ENCODE data around the gene CLOCK.

Gene CLOCK

DNA sequence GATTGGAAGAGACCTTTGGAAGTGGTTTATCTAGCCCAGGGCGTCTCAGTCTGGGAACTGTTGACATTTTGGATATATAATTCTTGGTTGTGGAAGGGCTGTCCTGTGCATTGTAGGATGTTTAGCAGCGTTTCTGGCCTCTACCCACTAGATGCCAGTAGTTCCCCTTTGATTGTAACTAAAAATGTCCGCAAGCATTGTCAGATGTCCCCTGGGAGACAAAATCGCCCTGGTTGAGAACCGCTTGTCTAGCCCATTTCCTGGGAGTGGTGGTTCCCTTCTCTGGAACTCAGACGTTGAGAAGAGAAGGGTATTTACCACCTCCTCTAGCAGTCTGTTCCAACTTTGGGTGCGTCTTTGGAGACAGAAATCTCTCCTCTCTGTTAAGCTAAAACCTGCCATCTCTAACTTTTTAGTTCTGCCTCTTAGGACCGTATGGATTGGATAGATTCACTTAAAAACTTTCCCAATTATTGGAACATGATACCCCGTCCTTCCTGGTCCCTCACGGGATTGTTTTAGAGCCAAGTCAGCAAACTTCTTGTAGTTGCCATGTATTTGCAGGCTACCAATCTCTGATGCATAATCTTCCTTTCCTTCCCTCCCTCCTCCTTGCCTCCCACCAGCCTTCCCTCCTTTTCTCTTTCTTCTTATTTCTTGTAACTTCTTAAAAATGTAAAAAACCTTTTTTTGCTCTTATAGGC lies 137.1 kb downstream of the CLOCK start:
- Histone ChIP-seq H3K9me3 (no peaks in the 10 kb centered on the region), H3K27me3 (ENCODE audit: low read depth) (no peaks in the 10 kb centered on the region), H3K4me1 (no peaks in the 10 kb centered on the region), H3K4me3 (no peak overlapping the region), H3K36me3 (replicated peaks) (peaks cover 47% of the 10 kb centered on the region)
- in situ Hi-C loops (cut with MboI; ENCODE audit: low sequenced_read_pairs), result no loop called here
- peak; percentile 47 to 62 for DNase-seq (ENCODE audit: low spot score in 2 of 2)

DNA sequence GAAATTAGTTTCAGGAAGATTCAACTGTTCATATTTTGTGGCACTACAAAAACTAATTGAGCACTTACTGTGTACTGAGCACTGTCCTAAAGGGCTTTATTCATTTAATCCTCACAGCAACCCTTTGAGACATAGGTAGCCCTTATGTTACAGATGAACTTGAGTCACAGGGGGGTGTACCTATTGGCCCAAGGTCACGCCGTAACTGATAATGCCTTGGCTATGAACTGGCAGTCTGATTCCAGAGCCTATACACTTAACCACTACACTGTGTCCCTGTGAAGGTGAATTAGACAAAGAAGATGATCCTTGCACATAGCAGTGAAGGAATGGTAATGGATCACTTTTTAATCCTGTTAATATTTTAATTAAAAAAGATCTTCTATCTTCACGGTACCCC lies 138.9 kb downstream of the CLOCK start:
- in situ Hi-C loops (cut with MboI; ENCODE audit: low sequenced_read_pairs), result no loop called here
- H3K4me1 ChIP-seq, result no peaks in the 10 kb centered on the region
- H3K36me3 ChIP-seq (replicated peaks), result peaks cover 58% of the 10 kb centered on the region
- no peaks in the 10 kb centered on the region for H3K9me3 ChIP-seq
- H3K27me3 ChIP-seq (ENCODE audit: low read depth), result no peaks in the 10 kb centered on the region
- DNase-seq (ENCODE audit: low spot score in 2 of 2), result no peak
- no peak overlapping the region for H3K4me3 ChIP-seq

DNA sequence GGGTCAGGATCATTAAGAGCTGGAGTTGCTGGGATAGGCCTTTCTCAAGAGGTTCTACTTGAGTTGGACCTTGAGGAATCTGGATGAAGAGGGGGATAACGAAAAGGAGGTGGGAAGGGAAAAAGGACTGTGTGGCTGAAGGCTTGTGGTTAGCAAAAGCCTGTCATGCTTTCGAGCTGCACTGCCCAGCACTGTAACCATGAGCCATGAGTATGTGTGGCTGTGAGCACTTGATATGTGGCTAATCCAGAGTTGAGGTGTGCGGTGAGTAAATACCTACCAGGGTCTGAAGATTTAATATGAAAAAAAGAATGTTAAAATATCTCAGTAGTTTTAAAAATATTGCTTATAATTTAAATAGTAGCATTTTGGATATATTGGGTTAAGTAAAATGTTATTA lies 139.6 kb downstream of the CLOCK start:
- H3K9me3 ChIP-seq, result no peaks in the 10 kb centered on the region
- H3K36me3 ChIP-seq (replicated peaks), result peaks cover 55% of the 10 kb centered on the region
- no peak overlapping the region for H3K4me3 ChIP-seq
- in situ Hi-C loops (cut with MboI; ENCODE audit: low sequenced_read_pairs), result no loop called here
- DNase-seq (ENCODE audit: low spot score in 2 of 2), result no peak
- H3K4me1 ChIP-seq, result no peaks in the 10 kb centered on the region
- H3K27me3 ChIP-seq (ENCODE audit: low read depth), result no peaks in the 10 kb centered on the region

GRCh38 chr4:55406545-55406944 lies 140.2 kb downstream of the CLOCK start:
- Histone ChIP-seq H3K27me3 (ENCODE audit: low read depth) (no peaks in the 10 kb centered on the region), H3K36me3 (replicated peaks) (peaks cover 52% of the 10 kb centered on the region), H3K9me3 (no peaks in the 10 kb centered on the region), H3K4me3 (no peak overlapping the region), H3K4me1 (no peaks in the 10 kb centered on the region)
- no peak for DNase-seq (ENCODE audit: low spot score in 2 of 2)
- in situ Hi-C loops (cut with MboI; ENCODE audit: low sequenced_read_pairs), result no loop called here

DNA sequence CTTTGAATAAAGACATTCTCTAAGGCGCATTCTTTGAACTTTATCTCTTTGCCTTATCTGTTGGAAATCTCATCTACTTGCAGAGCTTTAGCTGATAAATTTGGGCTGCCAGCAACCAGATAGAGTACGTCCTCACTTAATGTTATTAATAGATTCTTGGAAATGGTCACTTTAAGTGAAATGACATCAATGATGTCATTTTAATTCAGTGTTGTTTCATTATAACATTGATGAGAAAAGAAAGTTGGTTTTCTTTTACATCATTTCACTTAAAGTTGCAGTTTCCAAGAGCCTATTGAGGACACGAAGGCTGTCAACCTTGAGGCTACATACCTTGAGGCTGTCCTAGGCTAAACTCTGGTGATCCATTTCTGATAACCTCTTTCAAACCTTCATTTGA lies 141.6 kb downstream of the CLOCK start:
- in situ Hi-C loops (cut with MboI; ENCODE audit: low sequenced_read_pairs), result no loop called here
- Histone ChIP-seq H3K4me1 (no peaks in the 10 kb centered on the region), H3K36me3 (replicated peaks) (peaks cover 53% of the 10 kb centered on the region)

DNA sequence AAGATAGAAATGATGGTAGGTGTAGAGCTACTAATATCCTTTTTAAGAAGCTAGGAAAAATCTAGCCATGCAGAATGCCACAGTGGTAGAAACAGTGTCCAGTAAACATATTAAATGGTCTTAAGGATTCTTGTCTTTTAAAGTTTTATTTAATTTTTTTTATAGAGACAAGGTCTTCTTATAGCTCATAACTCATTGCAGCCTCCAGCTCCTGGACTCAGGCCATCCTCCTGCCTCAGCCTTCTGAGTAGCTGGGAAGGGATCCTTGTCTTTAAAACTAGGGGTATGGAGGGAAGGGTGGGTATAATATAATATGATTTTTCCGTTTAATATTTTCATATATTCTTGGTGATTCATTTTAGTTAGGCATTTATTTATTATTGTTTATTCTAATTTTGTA lies 147.1 kb downstream of the CLOCK start:
- in situ Hi-C loops (cut with MboI; ENCODE audit: low sequenced_read_pairs), result no loop called here
- no peak for DNase-seq (ENCODE audit: low spot score in 2 of 2)
- peaks cover 15% of the 10 kb centered on the region for H3K4me1 ChIP-seq
- peaks cover 29% of the 10 kb centered on the region for H3K36me3 ChIP-seq (replicated peaks)
- H3K4me3 ChIP-seq, result no peak overlapping the region
- no peaks in the 10 kb centered on the region for H3K9me3 ChIP-seq
- H3K27me3 ChIP-seq (ENCODE audit: low read depth), result no peaks in the 10 kb centered on the region

More for the DNA sequence above, 141.6 kb downstream of the CLOCK start:
- H3K9me3 ChIP-seq, result no peaks in the 10 kb centered on the region
- no peaks in the 10 kb centered on the region for H3K27me3 ChIP-seq (ENCODE audit: low read depth)
- no peak overlapping the region for H3K4me3 ChIP-seq
- no peak for DNase-seq (ENCODE audit: low spot score in 2 of 2)

DNA sequence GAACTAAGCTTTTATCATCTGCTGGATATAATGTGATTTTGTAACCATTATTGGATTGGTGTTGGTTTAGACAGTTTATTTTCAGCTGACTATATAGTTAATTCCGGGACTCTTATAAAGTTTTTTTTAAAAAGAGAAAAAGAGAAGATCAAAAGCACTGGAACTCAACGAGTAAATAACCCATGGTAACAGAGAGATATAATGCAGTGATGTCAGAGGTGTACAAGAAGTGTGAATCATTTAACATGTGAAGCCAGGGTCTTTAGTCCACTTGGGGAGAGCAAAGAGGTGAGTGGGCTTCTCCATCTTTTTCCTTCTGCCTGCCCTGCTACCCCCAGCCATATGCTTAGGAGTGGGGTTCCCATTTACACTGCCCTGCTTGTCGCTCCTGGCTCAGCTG lies 147.7 kb downstream of the CLOCK start:
- DNase-seq (ENCODE audit: low spot score in 2 of 2), result no peak
- H3K4me3 ChIP-seq, result peak overlapping the region; percentile 58
- in situ Hi-C loops (cut with MboI; ENCODE audit: low sequenced_read_pairs), result no loop called here
- peaks cover 17% of the 10 kb centered on the region for H3K4me1 ChIP-seq
- no peaks in the 10 kb centered on the region for H3K9me3 ChIP-seq
- no peaks in the 10 kb centered on the region for H3K27me3 ChIP-seq (ENCODE audit: low read depth)
- peaks cover 24% of the 10 kb centered on the region for H3K36me3 ChIP-seq (replicated peaks)

DNA sequence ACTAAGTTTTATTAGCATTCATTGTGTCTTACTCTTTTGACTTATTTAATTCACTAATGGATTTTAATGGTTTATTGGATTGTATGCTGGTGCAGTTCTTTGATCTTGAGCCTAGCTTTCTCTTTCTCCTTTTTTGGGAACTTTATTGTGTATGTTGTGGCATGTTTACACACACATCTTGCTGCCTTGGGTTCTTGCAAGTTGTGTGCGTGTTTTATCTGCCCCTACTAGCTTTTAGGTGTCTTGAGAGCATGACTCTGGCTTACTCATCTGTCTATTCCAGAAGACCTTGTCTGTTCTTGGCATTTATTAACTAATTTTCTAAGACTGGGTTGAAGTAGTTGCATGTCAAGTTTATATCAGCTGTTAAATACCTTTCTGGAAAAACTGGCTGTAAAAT lies 148.2 kb downstream of the CLOCK start:
- Histone ChIP-seq H3K9me3 (no peaks in the 10 kb centered on the region), H3K27me3 (ENCODE audit: low read depth) (no peaks in the 10 kb centered on the region), H3K4me3 (peak overlapping the region; percentile 58), H3K36me3 (replicated peaks) (peaks cover 21% of the 10 kb centered on the region), H3K4me1 (peaks cover 18% of the 10 kb centered on the region)
- in situ Hi-C loops (cut with MboI; ENCODE audit: low sequenced_read_pairs), result no loop called here
- DNase-seq (ENCODE audit: low spot score in 2 of 2), result no peak

- H3K9me3 ChIP-seq, result no peaks in the 10 kb centered on the region
- DNase-seq (ENCODE audit: low spot score in 2 of 2), result peak in 1 of 2 experiments; percentile 47
- H3K4me1 ChIP-seq, result peaks cover 18% of the 10 kb centered on the region
- H3K27me3 ChIP-seq (ENCODE audit: low read depth), result no peaks in the 10 kb centered on the region
- H3K36me3 ChIP-seq (replicated peaks), result peaks cover 19% of the 10 kb centered on the region
- H3K4me3 ChIP-seq, result peak overlapping the region; percentile 58
- in situ Hi-C loops (cut with MboI; ENCODE audit: low sequenced_read_pairs), result no loop called here
Observed at GRCh38 chr4:55397520-55398321, 149.0 kb downstream of the CLOCK start.

DNA sequence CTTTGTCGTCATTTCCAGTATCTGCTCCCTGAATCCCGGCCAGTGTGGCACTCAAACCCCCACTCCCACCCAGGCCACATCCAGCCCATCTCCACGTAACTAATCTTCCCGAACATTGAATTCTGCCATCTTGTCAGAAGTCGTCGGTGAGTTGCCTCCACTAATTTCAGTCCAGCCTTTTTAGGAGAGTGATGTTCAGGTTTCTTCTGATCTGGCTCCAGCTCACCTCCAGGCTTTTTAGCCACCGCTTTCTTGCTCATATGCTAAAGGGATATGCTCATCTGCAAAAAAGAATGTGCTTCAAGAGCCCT lies 149.6 kb downstream of the CLOCK start:
- H3K4me3 ChIP-seq, result peak overlapping the region; percentile 58
- peaks cover 18% of the 10 kb centered on the region for H3K4me1 ChIP-seq
- H3K36me3 ChIP-seq (replicated peaks), result peaks cover 19% of the 10 kb centered on the region
- H3K9me3 ChIP-seq, result no peaks in the 10 kb centered on the region
- peak; percentile 22 to 26 for DNase-seq (ENCODE audit: low spot score in 2 of 2)
- H3K27me3 ChIP-seq (ENCODE audit: low read depth), result no peaks in the 10 kb centered on the region
- in situ Hi-C loops (cut with MboI; ENCODE audit: low sequenced_read_pairs), result no loop called here

- in situ Hi-C loops (cut with MboI; ENCODE audit: low sequenced_read_pairs), result no loop called here
- H3K4me1 ChIP-seq, result peaks cover 18% of the 10 kb centered on the region
- H3K9me3 ChIP-seq, result no peaks in the 10 kb centered on the region
- peak in 1 of 2 experiments; percentile 65 for DNase-seq (ENCODE audit: low spot score in 2 of 2)
- H3K4me3 ChIP-seq, result peak overlapping the region; percentile 58
- no peaks in the 10 kb centered on the region for H3K27me3 ChIP-seq (ENCODE audit: low read depth)
- H3K36me3 ChIP-seq (replicated peaks), result peaks cover 18% of the 10 kb centered on the region
Observed at GRCh38 chr4:55396308-55397125, 150.2 kb downstream of the CLOCK start.

GRCh38 chr4:55395529-55396307 lies 151.0 kb downstream of the CLOCK start, which contains the start of gene TMEM165:
Gene TMEM165 (plus strand): TSS chr4:55395957. CDS start chr4:55396190, 233 bp downstream.
- Histone ChIP-seq H3K4me1 (peaks cover 18% of the 10 kb centered on the region), H3K36me3 (replicated peaks) (peaks cover 10% of the 10 kb centered on the region), H3K27me3 (ENCODE audit: low read depth) (no peaks in the 10 kb centered on the region), H3K4me3 (peak within 1 kb of the TSS; percentile 58), H3K9me3 (no peaks in the 10 kb centered on the region)
- in situ Hi-C loops (cut with MboI; ENCODE audit: low sequenced_read_pairs), result no loop called here
- DNase-seq (ENCODE audit: low spot score in 2 of 2), result peak; percentile 87 to 93

GRCh38 chr4:55395218-55395528 lies 151.5 kb downstream of the CLOCK start:
- peaks cover 7% of the 10 kb centered on the region for H3K36me3 ChIP-seq (replicated peaks)
- peak overlapping the region; percentile 58 for H3K4me3 ChIP-seq
- no peaks in the 10 kb centered on the region for H3K27me3 ChIP-seq (ENCODE audit: low read depth)
- peaks cover 18% of the 10 kb centered on the region for H3K4me1 ChIP-seq
- H3K9me3 ChIP-seq, result no peaks in the 10 kb centered on the region
- in situ Hi-C loops (cut with MboI; ENCODE audit: low sequenced_read_pairs), result no loop called here
- DNase-seq (ENCODE audit: low spot score in 2 of 2), result no peak
